Measurements from ENCODE around the gene NPC1.
"Not testable (repeated sequence)": the region's sequence is repeated elsewhere in the genome, so short reads cannot be mapped to it uniquely, and the experiment has no call there.

Gene NPC1

DNA sequence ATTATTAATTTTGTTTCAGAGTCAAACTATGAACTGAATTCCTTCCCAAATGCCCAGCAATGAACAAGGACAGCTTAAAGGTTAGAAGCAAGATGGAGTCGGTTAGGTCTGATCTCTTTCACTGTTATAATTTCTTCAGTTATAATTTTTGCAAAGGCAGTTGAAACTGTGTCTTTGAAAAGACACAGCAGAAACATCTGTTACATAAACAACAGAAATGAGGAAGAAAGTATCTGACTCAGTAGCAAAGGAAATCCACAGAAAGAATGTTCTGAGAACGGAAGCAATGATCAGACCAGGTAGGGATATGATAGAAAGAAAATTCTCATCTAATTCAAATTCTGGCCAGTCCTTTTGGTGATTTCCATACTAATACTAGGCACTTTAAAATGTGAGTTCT lies 88.2 kb downstream of the NPC1 start:
- no peaks in the 10 kb centered on the region for H3K27me3 ChIP-seq (ENCODE audit: insufficient read depth, low read depth, severe bottlenecking)
- DNase-seq, result no peak
- no peak overlapping the region for H3K27ac ChIP-seq
- no peaks in the 10 kb centered on the region for H3K9me3 ChIP-seq (ENCODE audit: severe bottlenecking)
- no peaks in the 10 kb centered on the region for H3K36me3 ChIP-seq
- H3K4me3 ChIP-seq (ENCODE audit: low read depth, low read length), result no peak overlapping the region
- TF ChIP-seq, protein P1, sequence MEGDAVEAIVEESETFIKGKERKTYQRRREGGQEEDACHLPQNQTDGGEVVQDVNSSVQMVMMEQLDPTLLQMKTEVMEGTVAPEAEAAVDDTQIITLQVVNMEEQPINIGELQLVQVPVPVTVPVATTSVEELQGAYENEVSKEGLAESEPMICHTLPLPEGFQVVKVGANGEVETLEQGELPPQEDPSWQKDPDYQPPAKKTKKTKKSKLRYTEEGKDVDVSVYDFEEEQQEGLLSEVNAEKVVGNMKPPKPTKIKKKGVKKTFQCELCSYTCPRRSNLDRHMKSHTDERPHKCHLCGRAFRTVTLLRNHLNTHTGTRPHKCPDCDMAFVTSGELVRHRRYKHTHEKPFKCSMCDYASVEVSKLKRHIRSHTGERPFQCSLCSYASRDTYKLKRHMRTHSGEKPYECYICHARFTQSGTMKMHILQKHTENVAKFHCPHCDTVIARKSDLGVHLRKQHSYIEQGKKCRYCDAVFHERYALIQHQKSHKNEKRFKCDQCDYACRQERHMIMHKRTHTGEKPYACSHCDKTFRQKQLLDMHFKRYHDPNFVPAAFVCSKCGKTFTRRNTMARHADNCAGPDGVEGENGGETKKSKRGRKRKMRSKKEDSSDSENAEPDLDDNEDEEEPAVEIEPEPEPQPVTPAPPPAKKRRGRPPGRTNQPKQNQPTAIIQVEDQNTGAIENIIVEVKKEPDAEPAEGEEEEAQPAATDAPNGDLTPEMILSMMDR (IDR thresholded peaks at IDR 0.05; ENCODE audit: low read depth, low read length), result no peak

DNA sequence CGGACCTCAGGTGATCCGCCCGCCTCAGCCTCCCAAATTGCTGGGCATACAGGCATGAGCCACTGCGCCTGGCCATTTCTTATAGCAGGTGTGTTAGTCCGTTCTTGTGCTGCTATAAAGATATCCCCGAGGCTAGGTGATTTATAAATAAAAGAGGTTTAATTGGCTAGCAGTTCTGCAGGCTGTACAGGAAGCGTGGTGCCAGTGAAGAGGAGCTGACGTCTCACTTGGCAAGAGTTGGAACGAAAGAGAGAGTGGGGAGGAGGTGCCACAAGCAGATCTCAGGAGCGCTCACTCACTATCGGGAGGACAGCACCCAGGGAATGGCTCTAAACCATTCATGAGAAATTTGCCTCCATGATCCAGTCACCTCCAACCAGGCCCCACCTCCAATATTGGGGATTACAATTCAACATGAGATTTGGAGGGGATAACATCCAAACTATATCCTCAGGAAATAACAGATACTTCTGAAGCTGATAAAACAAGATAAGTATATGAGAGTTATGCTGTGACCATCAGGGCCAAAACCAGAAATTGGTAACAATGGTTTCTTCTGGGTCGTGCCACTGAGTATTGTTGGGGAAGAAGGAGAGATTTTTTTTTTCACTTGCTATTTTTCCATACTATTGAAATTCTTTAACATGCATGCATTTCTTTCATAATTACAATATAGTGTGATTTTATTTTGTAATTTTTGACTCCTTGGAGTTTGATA lies 90.4 kb downstream of the NPC1 start:
- DNase-seq, result no peak
- Histone ChIP-seq H3K27ac (no peak overlapping the region), H3K4me3 (ENCODE audit: low read depth, low read length) (no peak overlapping the region), H3K27me3 (ENCODE audit: insufficient read depth, low read depth, severe bottlenecking) (no peaks in the 10 kb centered on the region), H3K36me3 (no peaks in the 10 kb centered on the region), H3K9me3 (ENCODE audit: severe bottlenecking) (peaks cover 3% of the 10 kb centered on the region)
- TF ChIP-seq, protein P1 (IDR thresholded peaks at IDR 0.05; ENCODE audit: low read depth, low read length), result no peak

DNA sequence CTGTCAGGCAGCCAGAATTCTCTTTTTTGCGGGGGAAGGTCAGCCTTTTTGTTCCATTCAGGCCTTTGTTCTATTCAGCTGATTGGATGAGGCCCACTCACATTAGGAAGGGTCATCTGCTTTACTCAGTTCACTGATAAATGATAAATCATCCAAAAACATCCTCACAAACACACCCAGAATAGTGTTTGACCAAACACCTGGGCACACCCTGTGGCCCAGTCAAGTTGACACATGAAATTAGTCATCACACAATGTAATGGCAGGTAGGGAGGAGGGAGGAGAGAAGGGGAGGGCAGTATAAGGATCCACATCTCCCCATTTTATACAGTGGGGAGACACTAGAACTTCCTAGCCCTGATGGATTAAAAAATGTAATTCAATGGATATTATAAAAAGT lies 91.3 kb downstream of the NPC1 start:
- Histone ChIP-seq H3K4me3 (ENCODE audit: low read depth, low read length) (no peak overlapping the region), H3K9me3 (ENCODE audit: severe bottlenecking) (peaks cover 3% of the 10 kb centered on the region), H3K36me3 (no peaks in the 10 kb centered on the region), H3K27ac (no peak overlapping the region), H3K27me3 (ENCODE audit: insufficient read depth, low read depth, severe bottlenecking) (no peaks in the 10 kb centered on the region)
- TF ChIP-seq, protein P1 (IDR thresholded peaks at IDR 0.05; ENCODE audit: low read depth, low read length), result no peak
- no peak for DNase-seq

DNA sequence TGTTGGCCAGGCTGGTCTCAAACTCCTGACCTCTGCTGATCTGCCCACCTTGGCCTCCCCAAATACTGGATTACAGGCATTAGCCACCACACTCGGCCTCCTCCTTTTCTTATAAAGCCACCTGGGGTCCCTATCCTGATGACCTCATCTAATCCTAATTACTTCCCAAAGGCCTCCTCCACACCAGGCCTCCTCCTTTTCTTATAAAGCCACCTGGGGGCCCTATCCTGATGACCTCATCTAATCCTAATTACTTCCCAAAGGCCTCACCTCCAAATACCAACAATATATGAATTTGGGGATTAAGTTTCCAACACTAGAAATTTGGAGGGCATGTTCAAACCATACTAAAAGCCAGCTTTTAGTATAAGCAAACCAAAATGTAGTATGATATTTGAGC lies 92.7 kb downstream of the NPC1 start:
- H3K27me3 ChIP-seq (ENCODE audit: insufficient read depth, low read depth, severe bottlenecking), result no peaks in the 10 kb centered on the region
- H3K36me3 ChIP-seq, result no peaks in the 10 kb centered on the region
- DNase-seq, result peak; percentile 24
- H3K4me3 ChIP-seq (ENCODE audit: low read depth, low read length), result no peak overlapping the region
- H3K27ac ChIP-seq, result no peak overlapping the region
- TF ChIP-seq, protein P1 (IDR thresholded peaks at IDR 0.05; ENCODE audit: low read depth, low read length), result no peak
- peaks cover 3% of the 10 kb centered on the region for H3K9me3 ChIP-seq (ENCODE audit: severe bottlenecking)

DNA sequence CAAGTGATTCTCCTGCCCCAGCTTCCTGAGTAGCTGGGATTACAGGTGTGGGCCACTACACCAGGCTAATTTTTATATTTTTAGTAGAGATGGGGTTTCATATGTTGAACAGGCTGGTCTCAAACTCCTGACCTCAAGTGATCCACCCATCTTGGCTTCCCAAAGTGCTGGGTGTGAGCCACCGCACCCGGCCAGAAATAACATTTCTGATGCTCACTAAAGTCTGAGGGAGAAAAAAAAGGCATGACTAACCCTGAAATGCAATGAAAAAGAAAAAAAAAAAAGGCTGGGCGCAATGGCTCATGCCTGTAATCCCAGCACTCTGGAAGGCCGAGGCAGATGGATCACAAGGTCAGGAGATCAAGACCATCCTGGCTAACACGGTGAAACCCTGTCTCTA lies 96.7 kb downstream of the NPC1 start:
- not testable (repeated sequence) for H3K36me3 ChIP-seq; H3K9me3 ChIP-seq (ENCODE audit: severe bottlenecking); H3K27me3 ChIP-seq (ENCODE audit: insufficient read depth, low read depth, severe bottlenecking); H3K4me3 ChIP-seq (ENCODE audit: low read depth, low read length); DNase-seq; H3K27ac ChIP-seq

DNA sequence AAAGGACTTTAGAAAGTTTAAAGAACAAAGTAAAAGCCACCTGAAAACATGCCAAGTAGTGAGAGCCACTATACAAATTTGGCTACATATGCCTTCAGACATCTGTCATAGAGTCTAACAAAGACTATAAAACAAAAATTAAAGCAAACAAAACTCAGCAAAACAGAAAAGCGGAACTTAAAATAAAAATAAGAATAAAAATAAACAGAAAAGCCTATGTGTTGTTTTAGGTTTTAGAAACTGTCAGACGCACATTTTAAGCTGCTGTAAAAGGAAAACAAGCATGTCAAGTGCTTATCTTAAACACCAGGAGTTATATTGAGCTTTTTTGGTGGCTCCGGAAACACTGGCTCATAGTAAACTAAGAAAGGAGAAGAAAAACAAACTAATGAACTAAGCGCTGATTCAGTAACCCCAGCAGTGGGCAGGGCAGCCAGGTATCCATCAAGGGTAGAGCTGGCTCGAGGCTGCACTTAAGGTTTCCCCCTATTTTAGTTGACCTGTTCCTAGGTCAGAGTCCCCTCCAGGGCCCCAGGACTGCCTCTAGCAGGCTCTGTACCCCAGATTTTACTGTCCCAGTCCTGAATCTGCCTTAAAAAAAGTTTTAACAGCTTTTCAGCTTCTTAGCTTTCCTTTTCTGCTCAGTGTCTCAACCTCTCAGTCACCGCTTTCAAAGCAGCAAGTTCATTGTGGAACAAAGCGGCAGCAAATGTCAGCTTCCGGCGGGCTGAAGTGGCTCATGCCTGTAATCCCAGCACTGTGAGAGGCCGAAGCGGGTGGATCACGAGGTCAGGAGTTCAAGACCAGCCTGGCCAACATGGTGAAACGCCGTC lies 98.4 kb downstream of the NPC1 start:
- no peak for DNase-seq
- H3K27ac ChIP-seq, result no peak overlapping the region
- no peaks in the 10 kb centered on the region for H3K27me3 ChIP-seq (ENCODE audit: insufficient read depth, low read depth, severe bottlenecking)
- peaks cover 5% of the 10 kb centered on the region; the same call in 1 of the 2 replicates for H3K36me3 ChIP-seq
- TF ChIP-seq, protein P1 (IDR thresholded peaks at IDR 0.05; ENCODE audit: low read depth, low read length), result no peak
- H3K9me3 ChIP-seq (ENCODE audit: severe bottlenecking), result peaks cover 3% of the 10 kb centered on the region
- no peak overlapping the region for H3K4me3 ChIP-seq (ENCODE audit: low read depth, low read length)
